Neural progenitor cell (in vitro differentiated cells): ENCODE measurements around the gene AIDA.

Experiments used
- EZH2 ChIP-seq: fragments of 200-600 bp; sonication (generic); IDR thresholded peaks from 2 replicates; pipeline ENCODE4 v1.6.1; 2017; ENCODE audit warnings: antibody characterized with exemption, mild to moderate bottlenecking, moderate library complexity
- TF ChIP-seq, protein P1 (sequence below): fragments of 200-600 bp; sonication (generic); IDR thresholded peaks from 2 replicates; pipeline ENCODE4 v1.5.1; 2017; ENCODE audit warnings: antibody characterized with exemption, mild to moderate bottlenecking

DNA sequence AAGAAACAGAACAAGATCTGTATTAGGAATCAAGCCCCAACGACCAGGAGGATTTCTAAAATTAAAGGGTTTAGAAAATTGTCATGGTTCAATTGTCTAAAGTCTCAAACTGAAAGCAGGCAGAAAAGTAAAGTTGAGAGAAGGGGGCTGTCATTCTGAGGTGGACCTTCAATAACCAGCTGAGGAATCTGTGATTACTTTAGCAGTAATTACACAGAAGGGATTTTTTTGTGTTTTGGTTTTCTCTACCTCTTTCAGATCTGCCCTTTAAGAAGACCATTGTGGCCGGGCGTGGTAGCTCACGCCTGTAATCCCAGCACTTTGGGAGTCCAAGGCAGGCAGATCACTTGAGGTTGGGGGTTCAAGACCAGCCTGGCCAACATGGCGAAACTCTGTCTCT lies 17.4 kb downstream of the AIDA start:
- TF ChIP-seq, protein P1, sequence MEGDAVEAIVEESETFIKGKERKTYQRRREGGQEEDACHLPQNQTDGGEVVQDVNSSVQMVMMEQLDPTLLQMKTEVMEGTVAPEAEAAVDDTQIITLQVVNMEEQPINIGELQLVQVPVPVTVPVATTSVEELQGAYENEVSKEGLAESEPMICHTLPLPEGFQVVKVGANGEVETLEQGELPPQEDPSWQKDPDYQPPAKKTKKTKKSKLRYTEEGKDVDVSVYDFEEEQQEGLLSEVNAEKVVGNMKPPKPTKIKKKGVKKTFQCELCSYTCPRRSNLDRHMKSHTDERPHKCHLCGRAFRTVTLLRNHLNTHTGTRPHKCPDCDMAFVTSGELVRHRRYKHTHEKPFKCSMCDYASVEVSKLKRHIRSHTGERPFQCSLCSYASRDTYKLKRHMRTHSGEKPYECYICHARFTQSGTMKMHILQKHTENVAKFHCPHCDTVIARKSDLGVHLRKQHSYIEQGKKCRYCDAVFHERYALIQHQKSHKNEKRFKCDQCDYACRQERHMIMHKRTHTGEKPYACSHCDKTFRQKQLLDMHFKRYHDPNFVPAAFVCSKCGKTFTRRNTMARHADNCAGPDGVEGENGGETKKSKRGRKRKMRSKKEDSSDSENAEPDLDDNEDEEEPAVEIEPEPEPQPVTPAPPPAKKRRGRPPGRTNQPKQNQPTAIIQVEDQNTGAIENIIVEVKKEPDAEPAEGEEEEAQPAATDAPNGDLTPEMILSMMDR, result no peak
- no peak for TF ChIP-seq EZH2
